ENCODE measurements around the gene CCDC85B.

The CCDC85B gene

DNA sequence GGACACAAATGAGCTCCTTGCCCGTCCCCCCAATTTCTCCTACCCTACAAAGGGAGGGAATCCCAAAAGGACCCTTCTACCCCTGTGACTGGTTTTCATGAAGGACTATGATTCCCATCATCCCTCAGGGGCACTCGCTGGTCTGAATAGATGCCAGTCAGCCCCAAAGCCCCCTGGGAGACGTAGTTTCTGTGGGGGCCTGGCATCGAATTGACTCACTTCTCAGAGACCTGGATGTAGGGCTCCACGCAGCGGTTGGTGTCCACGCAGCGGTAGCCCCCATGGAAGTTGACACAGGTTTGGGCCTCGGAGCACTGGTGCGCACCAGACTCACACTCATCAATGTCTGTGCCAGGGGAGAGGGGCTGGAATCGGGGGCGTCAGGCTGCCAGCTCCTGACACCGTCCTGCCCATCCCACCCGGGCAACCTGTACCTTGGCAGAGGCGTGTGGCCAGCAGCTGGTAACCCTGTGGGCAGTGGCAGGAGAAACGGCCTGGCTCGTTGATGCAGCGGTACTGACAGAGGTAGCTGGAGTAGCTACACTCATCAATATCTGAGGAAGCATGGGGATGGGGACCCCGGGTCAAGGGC, 22.3 kb upstream of the CCDC85B start:
- in situ Hi-C loops (cut with MboI; ENCODE audit: low sequenced_read_pairs) = no loop called here

DNA sequence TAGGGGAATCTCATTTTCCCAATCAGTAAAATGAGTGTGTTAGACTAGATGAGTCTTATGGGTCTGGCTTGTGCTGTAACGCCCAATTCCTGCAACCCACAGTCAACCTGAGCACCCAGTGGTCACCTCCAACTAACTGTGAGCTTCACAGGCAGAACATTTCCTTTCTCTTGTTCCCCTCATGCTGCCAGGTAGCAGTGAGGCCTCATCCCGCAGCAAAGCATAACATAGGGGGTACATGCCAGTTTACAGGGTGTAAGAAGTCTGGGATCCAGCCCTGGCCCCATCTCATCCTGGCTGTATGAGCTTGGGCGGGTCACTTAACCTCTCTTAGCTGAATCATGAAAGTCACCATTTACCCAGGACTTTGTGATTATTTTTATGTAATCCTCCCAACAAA, 21.6 kb upstream of the CCDC85B start:
- in situ Hi-C loops (cut with MboI; ENCODE audit: low sequenced_read_pairs) = no loop called here

DNA sequence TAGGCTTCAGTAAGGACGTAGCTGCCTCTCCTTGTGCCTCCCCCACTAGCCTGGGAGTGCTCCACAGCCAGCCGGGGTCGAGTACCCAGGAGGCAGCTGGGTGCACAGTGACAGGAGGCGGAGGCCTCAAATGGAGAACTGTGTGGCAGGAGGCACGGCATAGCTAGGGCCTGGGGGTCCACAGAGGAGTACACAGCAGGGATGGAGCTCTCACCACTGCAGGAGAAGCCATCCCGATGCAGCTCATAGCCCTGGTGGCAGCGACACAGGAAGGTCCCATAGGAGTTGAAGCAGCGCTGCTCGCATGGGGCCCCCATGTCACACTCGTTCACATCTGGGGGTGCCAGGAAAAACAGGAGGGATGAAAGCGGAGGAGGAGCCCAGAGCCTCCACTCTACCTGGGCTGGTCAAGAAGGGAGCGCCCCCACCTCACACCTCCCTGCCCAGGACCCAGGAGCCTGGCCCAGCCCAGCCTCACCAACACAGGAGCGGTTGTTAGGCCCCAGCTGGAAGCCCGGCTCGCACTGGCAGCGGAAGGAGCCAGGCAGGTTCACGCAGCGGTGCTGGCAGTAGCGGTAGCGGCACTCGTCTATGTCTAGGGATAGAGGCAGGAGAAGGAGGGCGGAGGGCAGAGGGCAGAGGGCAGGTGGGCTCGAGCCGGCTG, 20.7 kb upstream of the CCDC85B start:
- in situ Hi-C loops (cut with MboI; ENCODE audit: low sequenced_read_pairs) = loop anchor here (10.0 kb wide), 1 partner anchor 115 kb away; no protein-coding TSS in a partner anchor

DNA sequence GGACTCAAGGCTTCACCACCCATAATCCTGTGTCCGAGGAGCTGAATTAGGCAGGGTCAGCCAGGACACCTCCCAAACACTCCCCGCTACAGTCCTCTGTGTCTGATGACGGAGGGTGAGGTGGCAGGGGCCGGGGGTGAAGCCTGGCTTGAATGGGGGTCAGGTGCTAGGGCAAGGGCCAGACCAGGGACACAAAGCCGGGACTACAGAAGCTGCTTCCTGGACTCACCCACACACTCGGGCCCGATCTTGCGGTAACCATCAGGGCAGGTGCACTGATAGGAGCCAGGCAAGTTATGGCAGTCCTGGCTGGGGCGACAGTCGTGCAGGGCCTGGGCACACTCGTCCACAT, 20.2 kb upstream of the CCDC85B start:
- in situ Hi-C loops (cut with MboI; ENCODE audit: low sequenced_read_pairs) = loop anchor here (10.0 kb wide), 1 partner anchor 115 kb away; no protein-coding TSS in a partner anchor

DNA sequence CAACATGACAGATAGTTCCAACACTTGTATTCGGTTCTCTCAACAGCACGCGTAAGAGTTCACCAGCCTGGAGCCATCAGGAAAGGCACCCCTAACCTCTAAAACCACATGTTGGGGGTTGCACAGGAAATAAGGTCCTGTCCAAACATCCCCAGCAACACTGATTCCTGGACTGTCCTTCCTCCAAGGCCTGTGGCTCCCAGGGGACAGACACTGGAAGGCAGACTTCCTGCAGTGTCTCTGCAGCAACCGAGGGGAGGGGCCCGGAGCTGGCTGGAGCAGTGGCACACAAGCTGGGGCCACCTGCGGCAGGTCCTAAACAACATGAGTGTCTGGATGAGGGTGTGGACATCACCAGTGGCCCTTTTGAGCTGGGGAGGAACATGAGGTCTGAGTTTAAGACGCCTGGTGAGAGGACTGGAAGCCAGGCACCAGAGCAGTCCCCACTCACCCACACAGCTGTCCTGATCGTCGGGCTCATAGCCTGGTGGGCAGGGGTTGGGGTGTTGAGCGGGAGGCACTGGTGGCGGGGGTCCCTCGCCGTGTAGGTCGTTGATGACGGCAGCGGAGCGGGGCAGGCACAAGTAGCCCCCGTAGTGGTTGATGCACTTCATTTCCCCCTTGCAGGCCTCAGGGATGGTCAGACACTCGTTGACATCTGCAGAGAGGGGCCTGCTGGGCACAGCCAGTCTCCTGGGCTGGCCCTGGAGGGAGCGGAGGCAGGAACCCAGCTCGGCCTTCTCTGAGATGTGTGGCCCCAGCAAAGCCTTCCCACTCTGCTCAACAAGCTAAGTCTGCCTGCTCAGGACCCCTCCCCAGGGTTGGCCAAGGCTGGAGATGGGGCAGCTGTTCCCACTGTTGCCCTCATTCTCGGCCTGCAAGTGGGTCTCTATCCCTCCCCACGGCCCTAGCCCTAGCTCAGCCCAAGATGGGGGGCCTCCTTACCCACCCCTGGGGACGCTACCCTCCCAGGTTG, 19.5 kb upstream of the CCDC85B start:
- in situ Hi-C loops (cut with MboI; ENCODE audit: low sequenced_read_pairs) = loop anchor here (10.0 kb wide), 1 partner anchor 114 kb away; no protein-coding TSS in a partner anchor

DNA sequence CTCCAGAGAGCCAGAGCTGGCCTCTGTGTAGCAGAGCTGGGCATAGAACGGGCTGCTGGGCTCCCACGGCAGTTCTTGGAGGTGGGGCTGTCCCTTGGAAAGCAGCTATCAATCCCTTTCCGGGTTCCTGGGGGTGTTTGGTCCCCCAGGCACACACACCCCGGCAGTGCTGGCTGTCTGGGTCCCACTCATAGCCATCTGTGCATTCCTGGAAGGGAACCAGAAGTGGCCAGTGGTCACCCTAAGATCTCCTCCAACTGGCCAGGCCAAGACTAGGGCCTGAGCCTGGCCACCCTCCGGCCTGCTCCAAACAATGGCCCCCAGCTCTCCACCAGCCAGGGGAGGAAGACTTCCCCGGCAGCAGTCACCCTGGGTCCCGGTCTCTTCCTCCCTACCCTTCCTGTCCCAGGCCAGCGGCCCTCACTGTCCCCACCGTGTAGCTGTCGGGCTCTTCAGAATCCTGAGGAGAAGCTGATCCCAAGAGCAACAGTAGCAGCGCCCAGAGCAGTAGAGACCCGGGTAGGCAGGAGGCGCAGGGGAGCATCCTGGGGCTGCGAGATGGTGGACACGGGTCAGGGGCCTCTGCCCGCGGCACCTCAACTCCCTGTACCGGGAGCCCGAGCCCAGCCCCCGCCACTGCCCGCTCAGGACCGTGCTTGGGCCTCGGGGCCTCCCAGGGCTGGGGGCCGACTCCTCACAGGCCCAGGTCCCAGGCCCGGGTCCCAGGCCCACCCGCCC, 18.5 kb upstream of the CCDC85B start:
- in situ Hi-C loops (cut with MboI; ENCODE audit: low sequenced_read_pairs) = loop anchor here (10.0 kb wide), 1 partner anchor 113 kb away; no protein-coding TSS in a partner anchor

DNA sequence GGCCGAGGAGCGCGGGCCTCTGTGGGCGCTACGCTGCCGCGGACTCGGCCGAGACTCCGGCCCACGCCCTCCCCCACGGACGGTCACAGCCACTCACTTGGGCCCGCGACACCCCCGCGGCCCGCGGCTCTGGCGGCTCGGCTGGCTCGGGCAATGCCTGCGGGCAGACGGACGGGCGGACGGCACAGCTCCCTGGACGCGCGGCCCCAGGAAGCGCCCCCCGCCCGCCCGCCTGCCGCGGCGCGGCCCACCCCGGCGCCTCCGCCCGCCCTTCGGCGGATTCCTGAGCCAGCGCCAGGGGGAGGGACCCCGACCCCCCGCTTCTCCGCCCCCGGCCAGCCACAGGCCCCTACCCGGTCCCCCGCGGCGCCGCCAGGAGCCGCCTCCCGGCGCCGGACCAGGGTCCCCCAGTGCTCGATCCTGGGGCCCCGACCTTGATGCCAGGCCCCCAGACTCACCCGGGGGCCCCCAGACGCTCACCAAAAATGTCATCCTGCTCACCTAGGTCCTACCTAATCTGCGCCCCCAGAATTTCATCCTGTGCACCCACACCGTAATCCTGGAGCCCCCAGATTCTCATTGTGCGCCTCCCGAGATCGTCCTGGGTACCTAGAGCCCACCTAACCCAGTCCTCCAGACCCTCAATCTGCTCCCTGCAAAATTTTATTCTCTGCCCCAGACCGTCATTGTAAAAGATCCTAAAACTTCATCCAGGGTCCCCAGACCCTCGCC, 17.7 kb upstream of the CCDC85B start, which contains the start of gene EFEMP2:
Gene EFEMP2 (minus strand): TSS at position 215 of the 732 bp plus-strand sequence. CDS start 446 bp downstream, outside the sequence.
- in situ Hi-C loops (cut with MboI; ENCODE audit: low sequenced_read_pairs) = loop anchor here (10.0 kb wide), 1 partner anchor 112 kb away; no protein-coding TSS in a partner anchor

DNA sequence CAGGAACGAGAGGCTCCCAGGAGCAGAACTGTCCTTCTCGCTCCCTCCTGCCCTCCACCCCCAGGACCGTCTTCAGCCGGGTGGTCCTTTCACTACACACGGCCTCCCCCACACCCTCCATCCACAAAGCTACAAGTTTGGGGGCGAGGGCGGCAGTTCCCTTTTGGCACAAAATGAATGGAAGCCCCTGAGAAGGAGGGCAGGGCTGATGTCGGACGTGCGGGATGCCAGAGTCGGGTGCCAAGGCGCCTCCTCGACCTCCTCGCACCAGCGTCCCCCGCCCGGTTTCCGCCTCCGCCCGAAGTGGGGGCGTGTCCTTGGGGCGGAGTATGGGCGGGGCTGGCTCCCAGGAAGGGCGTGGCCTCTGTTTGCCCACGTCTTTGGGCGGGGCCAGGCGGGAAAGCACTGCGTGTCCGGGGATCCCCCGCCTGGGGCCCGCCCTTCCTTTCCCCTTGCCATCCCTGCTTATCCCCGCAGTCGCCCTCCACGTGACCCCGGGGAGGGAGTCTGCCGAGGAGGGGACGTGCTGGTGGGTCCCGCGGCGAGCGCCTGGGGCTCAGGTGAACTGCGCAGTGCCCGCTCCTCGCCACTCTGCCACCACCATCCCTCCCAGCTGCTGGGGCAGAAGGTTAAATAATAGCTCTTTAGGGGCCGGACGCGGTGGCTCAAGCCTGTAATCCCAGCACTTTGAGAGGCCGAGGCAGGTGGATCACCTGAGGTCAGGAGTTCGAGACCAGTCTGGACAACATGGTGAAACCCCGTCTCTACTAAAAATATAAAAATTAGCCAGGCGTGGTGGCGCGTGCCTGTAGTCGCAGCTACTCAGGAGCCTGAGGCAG, 16.9 kb upstream of the CCDC85B start:
- in situ Hi-C loops (cut with MboI; ENCODE audit: low sequenced_read_pairs) = loop anchor here (10.0 kb wide), 1 partner anchor 111 kb away; no protein-coding TSS in a partner anchor

DNA sequence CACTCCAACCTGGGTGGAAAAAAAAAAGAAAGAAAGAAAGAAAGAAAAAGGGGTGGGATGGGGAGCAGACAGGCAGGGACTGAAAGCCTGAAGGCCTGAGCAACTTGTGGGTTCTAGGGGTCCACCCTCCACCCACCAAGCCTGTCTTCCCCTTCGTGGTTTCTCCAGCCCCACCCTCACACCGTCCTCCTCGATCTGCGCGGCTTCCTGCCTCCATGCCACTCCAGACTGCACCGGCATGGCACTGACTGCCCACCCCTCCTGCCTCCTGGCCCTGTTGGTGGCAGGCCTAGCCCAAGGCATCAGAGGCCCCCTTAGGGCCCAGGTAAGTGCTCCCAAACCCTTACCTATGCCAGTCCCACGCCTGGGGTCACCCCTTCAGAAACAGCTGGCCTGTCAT, 10.9 kb upstream of the CCDC85B start, which contains the start of gene CTSW:
Gene CTSW (plus strand): TSS at position 221 of the 400 bp plus-strand sequence. CDS start 18 bp downstream, at position 239.
- in situ Hi-C loops (cut with MboI; ENCODE audit: low sequenced_read_pairs) = loop anchor here (10.0 kb wide), 1 partner anchor 105 kb away; no protein-coding TSS in a partner anchor

DNA sequence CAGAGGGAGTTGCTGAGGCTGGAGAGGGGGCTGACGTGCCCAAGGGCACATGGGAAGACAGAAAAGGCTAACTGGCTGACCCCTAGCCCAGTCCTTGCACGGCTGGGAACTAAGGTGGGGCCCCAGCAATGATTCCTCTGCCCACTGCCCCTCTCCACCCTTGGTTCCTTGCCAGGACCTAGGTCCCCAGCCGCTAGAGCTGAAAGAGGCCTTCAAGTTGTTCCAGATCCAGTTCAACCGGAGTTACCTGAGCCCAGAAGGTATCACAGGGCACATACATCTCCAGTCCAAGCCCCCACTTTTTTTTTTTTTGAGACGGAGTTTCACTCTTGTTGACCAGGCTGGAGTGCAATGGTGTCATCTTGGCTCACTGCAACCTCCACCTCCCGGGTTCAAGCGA, 10.4 kb upstream of the CCDC85B start:
- in situ Hi-C loops (cut with MboI; ENCODE audit: low sequenced_read_pairs) = no loop called here

DNA sequence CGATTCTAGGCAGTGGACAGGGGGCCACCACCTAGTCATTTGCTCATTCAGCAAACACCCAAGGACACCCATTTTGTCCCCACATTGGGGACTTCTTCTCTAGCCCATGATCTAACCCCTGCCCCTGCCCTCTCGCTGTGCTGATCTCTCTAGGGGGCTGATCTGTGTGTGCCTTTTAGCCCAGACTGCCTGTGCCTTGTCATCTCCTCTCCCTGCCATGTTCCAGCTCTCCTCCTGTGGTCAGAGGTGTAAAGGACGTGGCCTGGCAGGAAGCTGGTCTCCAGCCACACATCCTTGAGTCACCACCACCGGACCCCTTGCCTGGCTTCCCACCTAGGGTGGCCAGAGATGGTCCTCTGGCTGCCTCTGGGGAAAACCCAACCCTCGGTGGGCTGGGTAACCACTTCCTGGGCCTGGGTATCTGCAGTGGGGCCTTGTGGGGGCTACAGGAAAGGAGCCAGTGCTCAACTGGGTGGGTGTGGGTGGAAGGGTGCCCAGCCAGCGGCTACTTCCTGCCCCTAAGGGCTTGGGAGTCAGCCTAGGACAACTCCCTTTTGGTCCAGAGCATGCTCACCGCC, 9.5 kb upstream of the CCDC85B start:
- in situ Hi-C loops (cut with MboI; ENCODE audit: low sequenced_read_pairs) = no loop called here

DNA sequence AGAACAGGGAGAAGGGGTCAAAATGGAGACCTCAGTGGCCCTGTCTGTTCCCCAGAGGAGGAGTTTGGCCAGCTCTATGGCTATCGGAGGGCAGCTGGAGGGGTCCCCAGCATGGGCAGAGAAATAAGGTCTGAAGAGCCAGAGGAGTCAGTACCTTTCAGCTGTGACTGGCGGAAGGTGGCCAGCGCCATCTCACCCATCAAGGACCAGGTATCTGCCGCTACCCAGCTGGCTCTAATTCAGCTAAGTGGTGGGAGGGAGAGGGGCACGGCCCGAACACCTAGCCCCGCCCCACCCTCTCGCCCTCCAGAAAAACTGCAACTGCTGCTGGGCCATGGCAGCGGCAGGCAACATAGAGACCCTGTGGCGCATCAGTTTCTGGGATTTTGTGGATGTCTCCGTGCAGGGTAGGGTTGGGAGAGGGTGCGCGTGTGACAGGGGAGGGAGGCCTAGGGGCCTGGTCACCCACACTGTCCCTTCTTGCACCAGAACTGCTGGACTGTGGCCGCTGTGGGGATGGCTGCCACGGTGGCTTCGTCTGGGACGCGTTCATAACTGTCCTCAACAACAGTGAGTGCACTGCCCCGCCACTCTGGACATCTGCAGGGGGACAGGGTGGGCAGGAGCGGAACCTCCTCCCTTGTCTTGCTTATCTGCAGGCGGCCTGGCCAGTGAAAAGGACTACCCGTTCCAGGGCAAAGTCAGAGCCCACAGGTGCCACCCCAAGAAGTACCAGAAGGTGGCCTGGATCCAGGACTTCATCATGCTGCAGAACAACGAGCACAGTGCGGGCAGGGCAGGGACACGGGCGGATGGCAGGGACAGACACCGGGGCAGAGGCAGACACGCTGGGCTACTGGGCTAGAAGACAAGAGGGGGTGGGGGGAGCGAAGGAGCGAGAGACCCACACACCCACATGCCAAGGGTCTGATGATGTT, 8.1 kb upstream of the CCDC85B start:
- in situ Hi-C loops (cut with MboI; ENCODE audit: low sequenced_read_pairs) = no loop called here

DNA sequence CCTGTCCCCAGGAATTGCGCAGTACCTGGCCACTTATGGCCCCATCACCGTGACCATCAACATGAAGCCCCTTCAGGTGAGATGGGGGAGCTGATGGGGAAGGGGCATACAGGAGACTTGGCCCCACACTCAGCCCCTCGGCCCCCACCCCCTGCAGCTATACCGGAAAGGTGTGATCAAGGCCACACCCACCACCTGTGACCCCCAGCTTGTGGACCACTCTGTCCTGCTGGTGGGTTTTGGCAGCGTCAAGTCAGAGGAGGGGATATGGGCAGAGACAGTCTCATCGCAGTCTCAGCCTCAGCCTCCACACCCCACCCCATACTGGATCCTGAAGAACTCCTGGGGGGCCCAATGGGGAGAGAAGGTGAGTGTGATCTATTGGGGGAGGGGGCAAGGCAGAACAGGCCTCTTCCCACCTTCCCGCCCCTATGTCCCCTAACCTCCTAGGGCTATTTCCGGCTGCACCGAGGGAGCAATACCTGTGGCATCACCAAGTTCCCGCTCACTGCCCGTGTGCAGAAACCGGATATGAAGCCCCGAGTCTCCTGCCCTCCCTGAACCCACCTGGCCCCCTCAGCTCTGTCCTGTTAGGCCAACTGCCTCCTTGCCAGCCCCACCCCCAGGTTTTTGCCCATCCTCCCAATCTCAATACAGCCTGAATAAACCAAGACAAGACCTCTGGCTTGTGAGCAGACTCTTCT, 7.3 kb upstream of the CCDC85B start:
- in situ Hi-C loops (cut with MboI; ENCODE audit: low sequenced_read_pairs) = no loop called here

DNA sequence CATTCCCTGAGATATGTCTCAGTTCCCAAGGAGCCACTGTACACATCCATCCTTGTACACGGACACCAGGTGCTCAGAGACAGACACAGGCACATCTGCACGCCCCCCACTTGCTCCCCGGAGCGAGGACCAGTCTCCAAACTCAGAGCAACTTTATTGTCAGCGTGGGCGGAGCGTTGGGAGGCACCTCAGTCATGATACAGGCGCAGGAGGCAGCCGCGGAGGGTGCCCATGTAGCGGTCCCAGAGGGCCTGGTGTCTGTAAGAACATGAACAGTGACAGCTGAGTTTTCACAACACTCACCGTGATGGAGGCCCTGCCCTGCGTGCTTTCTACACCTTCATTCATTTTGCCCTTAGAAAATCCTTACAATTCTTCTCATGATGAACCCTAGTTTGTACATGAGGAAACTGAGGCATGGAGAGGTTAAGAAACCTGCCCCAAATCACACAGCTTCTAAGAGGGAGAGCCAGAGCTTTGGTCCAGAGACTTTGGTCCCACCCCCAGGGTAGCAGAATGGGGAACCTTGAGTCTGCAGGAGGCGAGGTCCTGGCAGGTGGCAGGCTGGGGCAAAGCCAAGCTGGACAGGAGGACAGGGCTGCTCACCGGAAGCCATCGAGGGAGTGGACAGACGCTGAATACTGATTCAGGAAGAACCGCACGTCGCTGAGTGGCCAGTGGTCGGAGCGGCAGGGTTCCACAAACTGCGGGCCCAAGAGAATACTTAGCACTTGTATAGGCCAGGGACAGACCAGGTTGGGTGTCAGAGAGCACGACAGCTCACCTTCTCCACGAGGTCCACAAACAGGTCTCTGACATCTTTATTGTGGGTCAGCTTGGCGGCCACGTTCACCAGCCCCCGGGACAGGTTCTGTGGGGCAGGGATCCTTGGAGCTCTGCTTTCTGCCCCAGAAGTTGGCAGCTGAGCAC, 6.4 kb upstream of the CCDC85B start:
- in situ Hi-C loops (cut with MboI; ENCODE audit: low sequenced_read_pairs) = no loop called here

DNA sequence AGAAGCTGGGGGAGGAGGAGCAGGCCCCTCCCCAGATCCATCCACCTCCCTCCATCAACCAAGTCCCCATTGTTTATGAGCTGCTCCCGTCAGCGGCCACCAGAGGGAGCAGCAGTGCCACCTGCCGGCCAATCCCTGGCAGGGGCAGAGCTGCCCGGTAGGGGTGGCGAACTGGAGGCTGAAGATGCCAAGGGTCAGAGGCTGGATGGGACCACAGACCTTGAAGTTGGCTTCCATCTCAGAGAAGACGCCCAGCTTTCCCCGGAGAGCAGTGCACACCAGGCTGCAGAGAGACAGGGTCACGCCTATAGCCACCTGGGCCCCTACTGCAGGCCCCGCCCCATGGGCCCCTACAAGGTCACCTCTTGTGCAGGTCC, 5.8 kb upstream of the CCDC85B start:
- in situ Hi-C loops (cut with MboI; ENCODE audit: low sequenced_read_pairs) = no loop called here

DNA sequence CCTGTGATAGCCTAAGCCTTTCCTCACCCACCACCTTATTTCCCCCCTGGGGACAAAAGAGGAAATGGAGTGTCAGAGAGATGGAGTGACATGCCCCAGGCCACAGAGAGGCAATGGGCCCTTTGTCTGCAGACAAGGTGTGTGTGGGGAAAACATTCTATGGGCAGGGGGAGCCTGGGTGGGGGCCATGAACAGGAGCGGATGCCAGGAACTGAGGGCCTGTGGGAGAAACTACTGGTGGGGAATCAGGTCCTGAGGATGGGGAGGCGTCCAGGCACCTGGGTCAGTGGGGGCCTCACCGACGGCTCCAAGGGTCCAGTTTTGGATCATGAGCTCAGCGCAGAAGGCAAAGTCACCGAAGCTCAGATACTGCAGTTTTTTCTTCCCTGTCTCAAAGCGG, 5.2 kb upstream of the CCDC85B start:
- in situ Hi-C loops (cut with MboI; ENCODE audit: low sequenced_read_pairs) = no loop called here
